OCI-LY3 (cell line): Measurements from ENCODE around the gene AOC3.

Experiments
- H2AFZ ChIP-seq: fragments of 200-600, 300-600 bp; shearing (Covaris generic); 2 replicates; pipeline ENCODE4 v1.6.0; 2014; ENCODE audit warnings: antibody characterized with exemption, low read depth, low read length
- H3K27ac ChIP-seq: fragments of 200-600, 300-600 bp; sonication (generic); 2 replicates; pipeline ENCODE4 v1.5.1; 2014; ENCODE audit warnings: mild to moderate bottlenecking, low read length, moderate library complexity, mixed read lengths
- H3K27me3 ChIP-seq: fragments of 200-600, 300-600 bp; sonication (generic); 2 replicates; pipeline ENCODE4 v1.6.1; 2014; ENCODE audit warnings: low read depth, low read length, mixed read lengths
- H3K36me3 ChIP-seq: fragments of 200-600, 300-600 bp; sonication (generic); replicated peaks from 2 replicates; pipeline ENCODE3; 2014; ENCODE audit warnings: low read depth, low read length, mixed read lengths
- H3K4me1 ChIP-seq: fragments of 300-600, 200-600 bp; sonication (generic); 2 replicates; pipeline ENCODE4 v1.6.1; 2014; ENCODE audit warnings: low read length, mixed read lengths
- H3K4me2 ChIP-seq: fragments of 200-600, 300-600 bp; sonication (generic); 2 replicates; pipeline ENCODE4 v1.6.1; 2014; ENCODE audit warnings: low read length, mixed read lengths
- H3K4me3 ChIP-seq: fragments of 300-600, 200-600 bp; sonication (generic); 2 replicates; pipeline ENCODE4 v1.5.1; 2014; ENCODE audit warnings: antibody characterized with exemption, mild to moderate bottlenecking, low read length, moderate library complexity
- H3K79me2 ChIP-seq: fragments of 300-600, 200-600 bp; shearing (Covaris generic); 2 replicates; pipeline ENCODE4 v1.6.1; 2014; ENCODE audit warnings: mild to moderate bottlenecking, low read length, mixed read lengths
- H3K9ac ChIP-seq: fragments of 300-600, 200-600 bp; shearing (Covaris generic); 2 replicates; pipeline ENCODE4 v1.6.0; 2014; ENCODE audit warnings: mild to moderate bottlenecking, low read length, moderate library complexity
- H3K9me3 ChIP-seq: fragments of 200-600, 300-600 bp; shearing (Covaris generic); 2 replicates; pipeline ENCODE4 v1.6.1; 2014; ENCODE audit warnings: low read length, mixed read lengths; ENCODE audit not compliant: insufficient read depth
- H4K20me1 ChIP-seq: fragments of 200-600, 300-600 bp; sonication (generic); 2 replicates; pipeline ENCODE4 v1.6.1; 2016; ENCODE audit warnings: low read length, mixed read lengths; ENCODE audit not compliant: insufficient read depth
- EZH2phosphoT487 ChIP-seq: fragments of 200-600 bp; shearing (Covaris generic); IDR thresholded peaks from 2 replicates; pipeline ENCODE4 v1.6.1; 2018; ENCODE audit warnings: antibody characterized with exemption, mixed run types, low read depth
- TF ChIP-seq, protein P1 (sequence below): fragments of 200-600, 300-600 bp; sonication (generic); IDR thresholded peaks from 2 replicates; pipeline ENCODE4 v1.5.1; 2014; ENCODE audit warnings: antibody characterized with exemption, low read length, low read depth

Gene AOC3

DNA sequence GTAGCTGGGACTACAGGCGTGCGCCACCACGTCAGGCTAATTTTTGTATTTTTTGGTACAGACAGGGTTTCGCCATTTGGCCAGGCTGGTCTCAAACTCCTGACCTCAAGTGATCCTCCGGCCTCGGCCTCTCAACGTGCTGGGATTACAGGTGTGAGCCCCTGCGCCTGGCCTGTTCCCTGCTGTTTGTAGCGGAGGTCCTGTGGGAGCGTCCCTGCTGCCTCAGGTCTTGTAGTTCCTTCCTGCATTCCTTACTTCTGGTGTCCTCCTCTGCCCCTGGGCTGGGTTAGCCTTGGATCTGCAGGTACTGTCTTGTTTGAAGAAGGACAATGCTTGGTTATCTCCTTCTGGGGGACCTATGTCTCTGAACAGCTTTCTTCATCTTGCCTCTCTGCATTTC is 26.0 kb downstream of the AOC3 start:
- no peaks in the 10 kb centered on the region for H4K20me1 ChIP-seq
- H3K4me2 ChIP-seq = no peak overlapping the region
- peaks cover 26% of the 10 kb centered on the region for H3K27me3 ChIP-seq
- H3K4me1 ChIP-seq = 0 out of 2 replicates have a peak, but pooled peaks cover 2% of the 10 kb centered on the region
- H3K9ac ChIP-seq = no peak overlapping the region
- H3K27ac ChIP-seq = no peak overlapping the region
- H3K36me3 ChIP-seq = no peaks in the 10 kb centered on the region
- H3K79me2 ChIP-seq = no peaks in the 10 kb centered on the region
- no peak overlapping the region for H3K4me3 ChIP-seq
- TF ChIP-seq EZH2phosphoT487 = no peak
- TF ChIP-seq, protein P1, sequence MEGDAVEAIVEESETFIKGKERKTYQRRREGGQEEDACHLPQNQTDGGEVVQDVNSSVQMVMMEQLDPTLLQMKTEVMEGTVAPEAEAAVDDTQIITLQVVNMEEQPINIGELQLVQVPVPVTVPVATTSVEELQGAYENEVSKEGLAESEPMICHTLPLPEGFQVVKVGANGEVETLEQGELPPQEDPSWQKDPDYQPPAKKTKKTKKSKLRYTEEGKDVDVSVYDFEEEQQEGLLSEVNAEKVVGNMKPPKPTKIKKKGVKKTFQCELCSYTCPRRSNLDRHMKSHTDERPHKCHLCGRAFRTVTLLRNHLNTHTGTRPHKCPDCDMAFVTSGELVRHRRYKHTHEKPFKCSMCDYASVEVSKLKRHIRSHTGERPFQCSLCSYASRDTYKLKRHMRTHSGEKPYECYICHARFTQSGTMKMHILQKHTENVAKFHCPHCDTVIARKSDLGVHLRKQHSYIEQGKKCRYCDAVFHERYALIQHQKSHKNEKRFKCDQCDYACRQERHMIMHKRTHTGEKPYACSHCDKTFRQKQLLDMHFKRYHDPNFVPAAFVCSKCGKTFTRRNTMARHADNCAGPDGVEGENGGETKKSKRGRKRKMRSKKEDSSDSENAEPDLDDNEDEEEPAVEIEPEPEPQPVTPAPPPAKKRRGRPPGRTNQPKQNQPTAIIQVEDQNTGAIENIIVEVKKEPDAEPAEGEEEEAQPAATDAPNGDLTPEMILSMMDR = no peak
- no peaks in the 10 kb centered on the region for H3K9me3 ChIP-seq
- no peak overlapping the region for H2AFZ ChIP-seq

DNA sequence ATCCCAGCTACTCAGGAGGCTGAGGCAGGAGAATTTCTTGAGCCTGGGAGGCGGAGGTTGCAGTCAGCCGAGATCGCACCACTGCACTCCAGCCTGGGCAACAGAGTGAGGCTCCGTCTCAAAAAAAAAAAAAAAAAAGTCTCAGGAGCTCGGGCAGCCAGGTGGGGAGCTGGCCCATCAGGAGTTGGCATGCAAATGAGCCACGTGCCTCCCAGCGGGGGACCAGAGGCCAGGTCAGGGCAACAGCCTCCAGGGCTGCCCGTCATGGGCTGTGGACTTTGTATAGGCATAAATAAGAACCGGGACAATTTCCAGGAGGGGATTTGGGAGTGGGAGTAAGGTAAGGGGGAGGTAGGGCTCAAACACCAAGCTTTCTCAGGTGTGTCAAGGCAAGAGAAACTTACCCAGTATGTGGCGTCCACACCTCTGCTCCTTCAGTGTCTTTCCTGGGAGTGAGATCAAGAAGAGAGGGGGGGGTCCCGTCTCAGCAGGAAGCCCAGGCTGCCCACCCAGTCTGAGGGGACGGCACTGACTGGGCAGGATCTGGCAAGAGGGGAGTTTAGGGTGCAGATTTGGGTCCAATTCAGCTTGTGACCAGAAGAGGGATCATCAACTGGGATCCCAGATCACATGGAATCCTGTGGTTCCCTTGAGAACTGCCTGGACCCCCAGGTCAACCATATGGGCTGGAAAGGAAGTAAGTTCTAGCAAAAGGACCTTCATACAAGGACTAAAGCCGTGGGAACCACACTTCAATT is 27.3 kb downstream of the AOC3 start:
- no peaks in the 10 kb centered on the region for H4K20me1 ChIP-seq
- H2AFZ ChIP-seq = no peak overlapping the region
- no peak overlapping the region for H3K9ac ChIP-seq
- H3K4me2 ChIP-seq = peak overlapping the region; percentile 33
- 0 out of 2 replicates have a peak overlapping the region, but pooled peaks have one; percentile 13 for H3K4me3 ChIP-seq
- TF ChIP-seq, protein P1 = no peak
- TF ChIP-seq EZH2phosphoT487 = no peak
- H3K79me2 ChIP-seq = no peaks in the 10 kb centered on the region
- H3K27ac ChIP-seq = no peak overlapping the region
- no peaks in the 10 kb centered on the region for H3K9me3 ChIP-seq
- 0 out of 2 replicates have a peak, but pooled peaks cover 2% of the 10 kb centered on the region for H3K4me1 ChIP-seq
- peaks cover 23% of the 10 kb centered on the region for H3K27me3 ChIP-seq
- H3K36me3 ChIP-seq = no peaks in the 10 kb centered on the region

DNA sequence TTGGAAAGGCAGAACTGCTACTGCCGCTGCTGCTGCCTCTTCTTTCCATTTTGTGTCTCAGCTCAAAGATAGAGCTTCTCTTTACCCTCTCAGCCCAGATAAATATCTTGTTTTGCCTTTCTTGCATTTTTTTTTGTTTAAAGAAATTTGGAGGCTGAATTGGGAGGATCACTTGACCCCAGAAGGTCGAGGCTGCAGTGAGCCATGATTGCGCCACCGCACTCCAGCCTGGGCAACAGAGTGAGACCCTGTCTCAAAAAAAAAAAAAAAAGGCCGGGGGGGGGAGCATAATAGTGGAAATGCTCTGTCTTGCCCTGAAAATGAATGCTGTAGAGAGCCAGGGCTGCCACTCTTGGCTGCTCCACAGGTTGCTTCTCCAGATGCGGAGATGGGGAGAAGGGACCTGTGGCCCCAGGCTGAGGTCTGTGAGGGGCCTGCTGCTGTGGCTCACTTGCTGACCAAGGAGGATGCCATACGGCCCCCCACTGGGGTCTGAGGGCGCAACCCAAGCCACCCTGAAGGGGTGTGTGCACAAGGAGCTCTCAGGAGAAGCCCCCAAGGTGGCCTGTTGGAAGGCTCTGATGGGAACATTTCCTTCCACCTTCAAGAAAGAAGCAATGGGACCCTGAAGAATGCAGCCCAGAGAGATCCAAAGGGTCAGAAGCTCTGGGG is 28.1 kb downstream of the AOC3 start:
- Histone ChIP-seq H3K4me2 (no peak overlapping the region), H3K27me3 (peaks cover 23% of the 10 kb centered on the region), H3K9me3 (no peaks in the 10 kb centered on the region), H3K4me3 (no peak overlapping the region), H3K36me3 (no peaks in the 10 kb centered on the region), H3K27ac (no peak overlapping the region), H3K4me1 (0 out of 2 replicates have a peak, but pooled peaks cover 2% of the 10 kb centered on the region), H3K79me2 (no peaks in the 10 kb centered on the region), H3K9ac (no peak overlapping the region), H2AFZ (no peak overlapping the region), H4K20me1 (no peaks in the 10 kb centered on the region)
- TF ChIP-seq EZH2phosphoT487 = no peak
- TF ChIP-seq, protein P1 = no peak

DNA sequence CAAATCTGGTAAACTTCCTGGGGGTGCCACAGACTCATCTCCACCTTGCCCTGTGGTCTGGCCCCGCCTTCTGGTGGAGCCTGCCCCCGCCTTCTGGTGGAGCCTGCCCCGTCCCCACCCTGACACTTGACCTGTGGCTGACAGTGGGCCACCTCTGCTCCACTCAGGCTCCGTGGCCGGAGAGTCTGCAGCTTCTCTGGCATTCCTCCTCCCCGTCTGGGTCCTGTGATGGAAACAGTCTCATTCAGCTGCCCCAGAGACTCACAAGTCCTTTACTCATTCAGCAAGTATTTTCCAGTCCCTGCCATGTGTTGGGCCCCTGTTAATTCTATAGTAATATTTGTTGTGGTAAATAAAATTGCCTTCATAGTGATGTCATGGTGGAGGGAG is 28.6 kb downstream of the AOC3 start:
- Histone ChIP-seq H3K4me1 (0 out of 2 replicates have a peak, but pooled peaks cover 2% of the 10 kb centered on the region), H3K4me3 (no peak overlapping the region), H3K36me3 (no peaks in the 10 kb centered on the region), H4K20me1 (no peaks in the 10 kb centered on the region), H3K4me2 (no peak overlapping the region), H3K79me2 (no peaks in the 10 kb centered on the region), H3K9me3 (no peaks in the 10 kb centered on the region), H3K9ac (no peak overlapping the region), H2AFZ (no peak overlapping the region), H3K27me3 (peaks cover 23% of the 10 kb centered on the region), H3K27ac (no peak overlapping the region)
- TF ChIP-seq, protein P1 = no peak
- TF ChIP-seq EZH2phosphoT487 = no peak
